ENCODE data around the gene NDUFA8.

DNA sequence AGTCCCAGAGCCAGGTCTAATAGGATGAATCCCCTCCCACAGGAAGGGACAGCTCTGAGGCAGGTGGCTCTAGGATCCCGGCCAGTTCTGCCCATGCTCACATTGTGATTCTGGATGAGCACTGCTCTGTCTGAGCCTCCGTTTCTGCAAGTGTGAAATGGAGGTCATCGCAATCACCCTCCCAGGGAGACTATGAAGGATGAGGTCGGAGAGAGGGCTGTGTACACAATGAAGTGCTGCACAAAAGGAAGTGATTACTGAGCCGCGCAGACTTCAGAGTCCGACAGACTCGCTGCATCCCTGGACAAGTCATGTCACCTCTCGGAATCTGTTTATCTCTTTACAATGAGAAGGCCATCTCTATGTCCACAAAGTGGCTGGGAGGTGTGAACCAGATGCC, 47.5 kb upstream of the NDUFA8 start:
- TF ChIP-seq POLR2A (IDR thresholded peaks at IDR 0.05; ENCODE audit: low read length) (no peak), GATA1 (IDR thresholded peaks at IDR 0.05; ENCODE audit: low read depth, low read length) (no peak)
